GM21737 (cell line): Measurements from ENCODE around the gene MYO1B.

Experiments used
- ATAC-seq: cut with Tn5 transposase; IDR thresholded peaks from one replicate; pipeline ENCODE4 v1.9.1; 2021; ENCODE audit warnings: mild to moderate bottlenecking, moderate library complexity; ENCODE audit not compliant: unreplicated experiment

Gene MYO1B

GRCh38 chr2:191355170-191355758 lies 110.1 kb downstream of the MYO1B start:
- ATAC-seq, result no peak

GRCh38 chr2:191357678-191358077 lies 112.5 kb downstream of the MYO1B start:
- ATAC-seq, result no peak

- ATAC-seq, result no peak
Observed at GRCh38 chr2:191358325-191359025, 113.3 kb downstream of the MYO1B start.

- ATAC-seq, result no peak
Observed at GRCh38 chr2:191359133-191359532, 113.9 kb downstream of the MYO1B start.

- ATAC-seq, result no peak
Observed at GRCh38 chr2:191360918-191361317, 115.7 kb downstream of the MYO1B start.

GRCh38 chr2:191362841-191363240 lies 117.6 kb downstream of the MYO1B start:
- ATAC-seq, result no peak

GRCh38 chr2:191363267-191363666 lies 118.1 kb downstream of the MYO1B start:
- no peak for ATAC-seq

- no peak for ATAC-seq
Observed at GRCh38 chr2:191365089-191365488, 119.9 kb downstream of the MYO1B start.

- ATAC-seq, result no peak
Observed at GRCh38 chr2:191366199-191366598, 121.0 kb downstream of the MYO1B start.

- no peak for ATAC-seq
Observed at GRCh38 chr2:191369034-191369433, 123.8 kb downstream of the MYO1B start.

- ATAC-seq, result no peak
Observed at GRCh38 chr2:191374366-191374765, 129.2 kb downstream of the MYO1B start.

- ATAC-seq, result no peak
Observed at GRCh38 chr2:191374939-191375338, 129.7 kb downstream of the MYO1B start.

- ATAC-seq, result no peak
Observed at GRCh38 chr2:191376981-191377629, 131.9 kb downstream of the MYO1B start.

- no peak for ATAC-seq
Observed at GRCh38 chr2:191379375-191379774, 134.2 kb downstream of the MYO1B start.

- no peak for ATAC-seq
Observed at GRCh38 chr2:191382801-191383200, 137.6 kb downstream of the MYO1B start.

GRCh38 chr2:191383486-191383885 lies 138.3 kb downstream of the MYO1B start:
- no peak for ATAC-seq

- ATAC-seq, result no peak
Observed at GRCh38 chr2:191384829-191385228, 139.6 kb downstream of the MYO1B start.

GRCh38 chr2:191385416-191386160 lies 140.4 kb downstream of the MYO1B start:
- ATAC-seq, result no peak

- no peak for ATAC-seq
Observed at GRCh38 chr2:191386938-191387536, 141.8 kb downstream of the MYO1B start.

- no peak for ATAC-seq
Observed at GRCh38 chr2:191389288-191389687, 144.1 kb downstream of the MYO1B start.

GRCh38 chr2:191391171-191391570 lies 146.0 kb downstream of the MYO1B start:
- ATAC-seq, result no peak
